Kidney glomerular epithelial cell (primary cell): ENCODE measurements around the gene KCTD19.

Source experiments
- DNase-seq: peaks from one replicate; lab custom pipeline; 2025; lab: John Stamatoyannopoulos, UW

Gene KCTD19

GRCh38 chr16:67317853-67318252, 8.7 kb downstream of the KCTD19 start:
- DNase-seq: no peak

DNA sequence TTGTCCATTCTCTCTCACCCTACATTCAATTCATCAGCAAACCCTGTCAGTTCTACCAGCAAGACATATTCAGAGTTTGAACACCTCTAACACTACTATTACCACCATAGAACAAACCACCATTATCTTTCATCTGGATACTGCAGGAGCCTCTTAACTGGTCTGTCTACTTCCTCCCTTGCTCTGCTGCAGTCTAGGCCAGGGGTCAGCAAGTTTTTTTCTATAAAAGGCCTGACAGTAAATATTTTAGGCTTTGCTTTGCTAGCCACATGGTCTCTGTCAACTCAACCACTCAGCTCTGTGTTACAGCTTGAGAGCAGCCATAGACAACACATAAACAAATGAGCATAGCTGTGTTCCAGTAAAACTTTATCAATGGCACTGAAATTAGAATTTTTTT, 13.8 kb downstream of the KCTD19 start:
- peak; percentile 8 for DNase-seq

- DNase-seq: peak; percentile 99
These were observed 14.7 kb downstream of the KCTD19 start for GRCh38 chr16:67311607-67312488.

DNA sequence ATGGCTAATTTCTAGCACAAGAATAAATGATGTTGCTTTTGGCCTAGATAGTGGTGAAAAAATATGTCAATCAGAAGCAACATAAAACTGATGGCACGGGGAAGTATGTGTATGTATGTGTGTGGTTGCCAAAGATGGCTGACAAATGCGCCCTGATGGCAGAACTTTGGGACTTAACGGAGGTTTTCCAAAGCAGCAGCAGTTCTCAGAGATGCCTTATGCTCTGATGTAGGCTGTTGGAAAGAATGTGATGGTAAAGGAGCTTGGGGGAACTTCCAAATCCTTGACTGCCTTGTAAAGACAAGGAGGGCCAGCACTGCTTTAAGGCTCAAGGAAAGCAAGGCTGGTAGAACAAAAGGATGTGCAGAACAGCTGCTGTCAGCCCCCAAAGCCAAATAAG, 16.0 kb downstream of the KCTD19 start:
- DNase-seq: no peak

DNA sequence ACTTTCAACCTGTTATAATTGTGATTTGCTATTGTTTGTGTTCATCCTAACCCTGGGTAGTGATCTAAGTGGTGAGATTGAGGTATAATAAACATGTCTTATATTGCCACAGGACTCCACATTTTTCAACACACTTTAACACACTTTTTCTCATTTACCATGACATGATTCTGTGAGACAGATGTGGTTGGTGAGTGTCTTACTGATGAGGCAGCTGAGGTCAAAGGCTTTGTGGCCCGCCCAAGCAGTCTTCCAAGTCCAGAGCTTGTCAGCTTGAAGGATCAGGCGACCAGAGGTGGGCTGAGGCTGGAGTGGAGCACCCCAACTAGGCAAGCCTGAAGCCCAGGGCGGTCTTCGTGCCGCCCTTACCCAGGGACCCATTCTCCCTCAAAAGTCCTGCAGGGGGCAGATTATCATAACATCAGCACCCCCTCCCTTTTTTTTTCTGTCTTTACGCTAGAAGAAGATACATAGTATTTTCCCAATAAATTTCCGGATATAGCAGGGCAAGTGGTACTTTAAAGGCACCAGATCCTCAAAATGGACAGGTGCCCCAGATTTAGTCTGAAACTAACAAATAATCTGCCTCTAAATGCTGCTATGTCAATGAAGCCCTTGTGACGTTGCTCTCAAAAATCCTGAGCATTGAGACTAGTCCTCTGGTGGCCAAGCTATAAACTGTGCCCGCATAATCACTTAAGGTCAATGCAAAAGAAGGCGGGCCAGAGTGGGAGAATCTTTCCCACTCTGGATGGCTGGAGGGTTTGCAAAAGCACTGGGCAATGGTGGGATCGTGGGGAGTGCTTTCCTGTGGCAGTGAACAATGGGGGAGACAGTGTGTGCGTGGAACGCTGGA, 21.1 kb downstream of the KCTD19 start:
- no peak for DNase-seq

DNA sequence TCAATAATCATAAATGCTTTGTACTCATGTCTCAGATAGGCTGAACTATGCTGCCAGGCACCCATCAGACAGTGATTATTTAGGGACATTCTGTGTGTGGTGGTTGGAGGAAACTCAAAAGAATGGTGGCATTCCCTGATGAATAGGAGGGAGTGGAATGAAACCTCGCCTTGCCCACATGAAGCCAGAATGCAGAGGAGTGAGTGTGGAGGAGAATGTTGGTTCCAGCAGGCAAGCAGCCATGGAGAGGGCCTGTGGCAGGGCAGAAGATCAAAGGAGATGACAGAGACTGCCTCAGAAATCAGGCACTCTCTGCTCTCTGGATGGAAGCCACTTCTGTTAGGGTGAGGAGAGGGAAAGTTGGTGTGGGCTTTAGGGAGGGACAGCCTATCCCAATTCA, 22.5 kb downstream of the KCTD19 start:
- peak; percentile 41 for DNase-seq

- no peak for DNase-seq
These were observed 23.6 kb downstream of the KCTD19 start for GRCh38 chr16:67302970-67303369.

DNA sequence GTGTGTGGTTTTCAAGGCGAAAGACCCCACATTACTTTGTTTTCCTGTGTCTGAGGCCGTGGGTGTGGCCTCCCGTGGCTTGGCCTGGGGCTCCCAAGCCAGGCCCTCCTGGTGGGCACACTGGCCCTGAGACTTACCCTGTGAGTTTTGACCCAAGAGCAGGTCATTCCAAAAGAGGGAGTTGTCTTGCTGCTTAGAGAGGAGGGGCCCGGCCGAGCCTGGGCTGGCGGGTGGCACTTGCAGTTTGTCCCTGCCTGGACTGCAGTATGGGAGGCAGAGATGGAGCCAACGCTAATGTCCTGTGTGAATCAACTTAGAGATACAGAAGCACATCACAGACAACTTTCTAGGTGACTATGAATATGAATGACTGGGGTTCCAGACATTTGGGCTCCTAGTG, 24.5 kb downstream of the KCTD19 start:
- no peak for DNase-seq

DNA sequence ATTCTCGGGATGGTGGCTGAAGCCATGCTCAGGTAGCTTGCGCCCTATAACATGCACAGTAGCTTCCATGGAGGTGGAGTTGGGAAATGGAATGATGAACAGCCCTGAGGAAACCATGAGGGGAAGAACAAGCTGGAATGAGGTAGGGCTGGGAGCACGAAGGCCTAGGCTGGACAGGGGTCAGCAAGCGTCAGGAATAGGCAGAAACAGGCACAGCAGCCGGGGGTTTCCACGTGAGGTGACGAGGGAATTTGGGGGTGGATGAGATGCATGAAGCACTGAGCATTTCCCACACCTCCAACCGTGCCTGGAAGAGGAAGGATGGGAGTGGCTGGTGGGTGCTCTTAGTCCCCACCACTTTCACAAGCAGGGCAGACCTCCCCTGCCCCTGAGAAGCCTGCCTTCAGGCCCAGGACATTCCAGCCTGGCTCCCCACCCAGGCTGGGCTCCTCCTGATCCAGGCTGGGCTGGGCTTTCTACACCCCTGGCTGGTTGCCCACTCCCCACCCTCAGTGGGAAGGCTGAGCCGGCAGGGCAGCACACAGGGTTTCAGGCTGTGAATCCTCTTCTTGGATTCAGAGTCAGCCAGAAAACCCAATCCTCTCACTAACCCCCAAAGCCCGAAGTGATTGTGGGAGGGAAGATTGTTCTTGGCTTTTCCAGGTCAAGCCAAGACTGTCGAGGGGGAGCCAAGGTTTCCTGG, 25.3 kb downstream of the KCTD19 start:
- DNase-seq: no peak

GRCh38 chr16:67299269-67299668, 27.3 kb downstream of the KCTD19 start:
- no peak for DNase-seq

GRCh38 chr16:67298277-67298676, 28.3 kb downstream of the KCTD19 start:
- no peak for DNase-seq

GRCh38 chr16:67296420-67296819, 30.1 kb downstream of the KCTD19 start:
- DNase-seq: peak; percentile 41

DNA sequence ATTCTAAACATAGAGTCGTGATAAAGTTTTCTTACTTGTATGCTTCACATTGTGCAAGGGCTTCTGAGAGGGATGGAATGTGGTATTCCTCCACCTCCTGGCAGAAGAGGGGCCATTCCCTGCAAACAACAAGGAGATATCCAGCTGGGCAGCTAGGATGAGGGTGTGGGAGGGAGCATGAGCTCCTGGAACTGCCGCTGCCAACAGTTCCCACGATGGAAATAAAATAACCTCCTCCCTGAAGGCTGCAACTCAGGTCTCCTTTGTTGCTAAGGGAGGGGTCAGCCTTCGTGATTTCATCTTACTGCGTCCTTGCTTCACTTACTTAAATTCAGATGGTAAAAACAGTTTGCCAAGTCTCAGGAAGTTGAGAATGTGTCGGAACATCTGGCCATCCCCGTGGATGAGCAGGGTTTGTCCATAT, 31.6 kb downstream of the KCTD19 start:
- DNase-seq: no peak

- DNase-seq: no peak
These were observed 32.3 kb downstream of the KCTD19 start for GRCh38 chr16:67294171-67294757.

DNA sequence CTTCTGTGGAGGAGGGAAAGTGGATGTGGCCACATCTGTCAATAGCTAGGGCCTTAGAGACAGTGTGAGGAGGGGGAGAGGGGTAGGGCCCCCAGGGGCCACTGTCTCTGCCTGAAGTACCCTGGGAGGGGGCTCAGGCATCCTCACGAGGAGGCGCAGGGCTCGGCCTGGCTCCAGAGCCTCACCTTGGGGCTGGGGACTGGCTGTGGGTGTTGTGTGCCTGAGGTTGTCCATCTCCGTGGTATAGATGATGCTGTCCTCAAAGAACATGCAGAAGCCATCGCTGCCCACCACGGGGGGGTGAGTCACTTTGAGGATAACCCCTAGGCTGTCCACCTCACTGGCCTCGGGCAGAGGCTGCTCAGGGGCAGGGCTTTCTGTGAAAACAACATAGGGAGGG, 35.1 kb downstream of the KCTD19 start:
- no peak for DNase-seq

- no peak for DNase-seq
These were observed 38.6 kb downstream of the KCTD19 start for GRCh38 chr16:67287960-67288359.

DNA sequence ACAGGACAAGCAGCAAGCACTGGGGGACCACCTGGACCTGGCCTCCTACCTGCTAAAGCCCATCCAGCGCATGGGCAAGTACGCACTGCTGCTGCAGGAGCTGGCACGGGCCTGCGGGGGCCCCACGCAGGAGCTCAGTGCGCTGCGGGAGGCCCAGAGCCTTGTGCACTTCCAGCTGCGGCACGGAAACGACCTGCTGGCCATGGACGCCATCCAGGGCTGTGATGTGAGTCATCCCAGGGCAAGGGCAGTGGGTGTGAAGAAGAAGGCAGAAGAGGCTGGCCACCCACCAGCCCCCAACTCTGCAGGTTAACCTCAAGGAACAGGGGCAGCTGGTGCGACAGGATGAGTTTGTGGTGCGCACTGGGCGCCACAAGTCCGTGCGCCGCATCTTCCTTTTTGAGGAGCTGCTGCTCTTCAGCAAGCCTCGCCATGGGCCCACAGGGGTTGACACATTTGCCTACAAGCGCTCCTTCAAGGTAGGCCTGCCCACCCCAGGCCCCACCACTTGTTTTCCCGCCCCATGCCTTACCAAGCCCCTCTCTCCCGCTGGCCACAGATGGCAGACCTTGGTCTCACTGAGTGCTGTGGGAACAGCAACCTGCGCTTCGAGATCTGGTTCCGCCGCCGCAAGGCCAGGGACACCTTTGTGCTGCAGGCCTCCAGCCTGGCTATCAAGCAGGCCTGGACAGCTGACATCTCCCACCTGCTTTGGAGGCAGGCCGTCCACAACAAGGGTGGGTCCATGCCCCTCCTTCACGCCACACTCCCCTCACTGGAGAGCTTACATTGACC, 39.9 kb downstream of the KCTD19 start:
- DNase-seq: no peak

DNA sequence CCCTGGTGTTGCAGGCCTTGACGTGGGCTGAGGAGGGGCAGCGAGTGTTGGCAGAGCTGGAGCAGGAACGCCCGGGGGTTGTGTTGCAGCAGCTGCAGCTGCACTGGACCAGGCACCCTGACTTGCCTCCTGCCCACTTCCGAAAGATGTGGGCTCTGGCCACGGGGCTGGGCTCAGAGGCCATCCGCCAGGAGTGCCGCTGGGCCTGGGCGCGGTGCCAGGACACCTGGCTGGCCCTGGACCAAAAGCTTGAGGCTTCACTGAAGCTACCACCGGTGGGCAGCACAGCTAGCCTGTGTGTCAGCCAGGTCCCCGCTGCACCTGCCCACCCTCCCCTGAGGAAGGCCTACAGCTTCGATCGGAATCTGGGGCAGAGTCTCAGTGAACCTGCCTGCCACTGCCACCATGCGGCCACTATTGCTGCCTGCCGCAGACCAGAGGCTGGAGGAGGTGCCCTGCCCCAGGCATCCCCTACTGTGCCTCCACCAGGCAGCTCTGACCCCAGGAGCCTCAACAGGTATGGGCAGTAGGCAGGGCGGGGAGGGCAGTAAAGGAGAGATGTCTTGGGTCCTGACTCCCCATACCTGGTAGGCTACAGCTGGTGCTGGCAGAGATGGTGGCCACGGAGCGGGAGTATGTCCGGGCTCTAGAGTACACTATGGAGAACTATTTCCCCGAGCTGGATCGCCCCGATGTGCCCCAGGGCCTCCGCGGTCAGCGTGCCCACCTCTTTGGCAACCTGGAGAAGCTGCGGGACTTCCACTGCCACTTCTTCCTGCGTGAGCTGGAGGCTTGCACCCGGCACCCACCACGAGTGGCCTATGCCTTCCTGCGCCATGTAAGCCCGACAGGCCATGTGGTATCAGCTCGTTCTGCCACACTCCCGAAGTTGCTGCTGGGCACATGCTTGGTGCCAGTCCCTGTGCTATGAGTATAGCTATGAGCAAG, 41.6 kb downstream of the KCTD19 start:
- DNase-seq: peak; percentile 18

DNA sequence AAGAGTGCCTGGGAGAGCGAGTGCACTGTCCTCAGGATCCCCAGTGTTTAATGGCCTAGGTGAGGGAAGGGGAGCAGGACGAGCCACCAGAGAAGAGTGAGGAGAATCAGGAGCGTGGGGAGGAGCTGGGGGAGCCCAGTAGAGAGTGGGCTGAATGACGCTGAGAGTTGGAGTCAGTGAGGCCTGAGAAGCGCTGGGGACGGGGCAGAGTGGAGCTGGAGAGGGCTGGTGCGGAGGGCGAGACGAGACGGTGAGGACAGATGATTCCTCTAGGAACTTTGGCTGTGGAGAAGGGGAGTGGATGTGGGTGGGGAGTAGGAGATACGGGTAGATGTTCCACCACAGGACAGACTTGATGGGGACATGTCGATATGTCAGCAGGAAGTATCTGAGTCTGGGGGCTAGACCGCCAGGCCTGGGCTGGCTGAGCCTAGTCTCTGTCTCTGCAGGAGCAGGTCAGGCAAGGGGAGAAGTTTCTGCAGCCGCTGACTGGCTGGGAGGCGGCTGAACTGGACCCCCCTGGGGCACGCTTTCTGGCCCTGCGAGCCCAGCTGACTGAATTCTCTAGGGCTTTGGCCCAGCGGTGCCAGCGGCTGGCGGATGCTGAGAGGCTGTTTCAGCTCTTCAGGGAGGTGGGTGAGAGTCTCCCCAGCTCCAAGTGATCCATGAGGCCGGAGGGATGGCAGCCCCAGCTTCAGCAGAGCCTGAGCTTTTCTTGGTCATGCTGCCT, 42.5 kb downstream of the KCTD19 start:
- no peak for DNase-seq
